HepG2 (cell line): Measurements from ENCODE around the gene CA10. TPM values are rescaled to one million over a fixed set of nuclear protein-coding genes. Genes with fewer than 3 reads are reported as not detected.

Source experiments
- ATAC-seq: fragments of 200-7000 bp; cut with Tn5 transposase; 3 replicates; pipeline ENCODE4 v1.9.1; 2020; ENCODE audit warnings: mild to moderate bottlenecking, moderate library complexity
- BruUV-seq: library from RNA; stranded (reverse); fragments of 400-500 nt; replicated peaks from 2 replicates; lab custom pipeline; 2021; lab: Mats Ljungman, UMichigan
- CTCF ChIA-PET: fragments of 300-600 bp; formaldehyde crosslinking; extraction: SDS; loops from one replicate; lab custom pipeline; 2021; ENCODE audit warnings: low total read pairs, inconsistent platforms, low intra/inter-chr PET ratio; lab: Yijun Ruan, JAX
- POLR2A ChIA-PET: fragments of 350-600 bp; sonication (Branson Sonifier 250); formaldehyde crosslinking; loops from one replicate; lab custom pipeline; 2020; ENCODE audit warnings: antibody characterized with exemption, inconsistent platforms; lab: Yijun Ruan, JAX
- DNase-seq: peaks from one replicate; pipeline ENCODE4 v3.0.0-alpha.2; 2015; ENCODE audit warnings: low spot score
- FAIRE-seq: peaks from 3 replicates; lab custom pipeline; 2011; peaks lifted over from hg19 to GRCh38; lab: Jason Lieb, UNC
- H2AFZ ChIP-seq: one replicate; pipeline ENCODE4 v1.6.1; 2011; ENCODE audit warnings: low read length, inconsistent platforms
- H3K27ac ChIP-seq: fragments of 300-600 bp; 3 replicates; pipeline ENCODE4 v1.8.0; 2011; ENCODE audit warnings: mixed run types, mild to moderate bottlenecking, mixed read lengths, low read length, inconsistent platforms; ENCODE audit not compliant: insufficient read depth; ENCODE audit errors: extremely low read length
- H3K27me3 ChIP-seq, 2 experiments: fragments of 200-600 bp in 1 of 2; 2 replicates in 1 of 2; 3 replicates in 1 of 2; pipeline versions ENCODE4 v1.6.0 to v1.8.0; 2011; ENCODE audit warnings: low read length in 2 of 2, mild to moderate bottlenecking in 2 of 2, moderate library complexity in 2 of 2, inconsistent platforms in 1 of 2; ENCODE audit not compliant: insufficient read depth in 2 of 2, control insufficient read depth in 1 of 2
- H3K36me3 ChIP-seq, 2 experiments: fragments of 200-600 bp in 1 of 2; replicated peaks in 1 of 2; 2 replicates in 1 of 2; 3 replicates in 1 of 2; pipeline versions ENCODE4 v1.5.1 to v1.8.0; 2011; ENCODE audit warnings: low read length in 2 of 2, inconsistent platforms in 1 of 2; ENCODE audit not compliant: insufficient read depth in 2 of 2, control insufficient read depth in 1 of 2
- H3K4me1 ChIP-seq: 2 replicates; pipeline ENCODE4 v1.5.1; 2012; ENCODE audit warnings: low read length, inconsistent platforms; ENCODE audit not compliant: insufficient read depth
- H3K4me2 ChIP-seq: 2 replicates; pipeline ENCODE4 v1.6.0; 2011; ENCODE audit warnings: low read depth, low read length, inconsistent platforms
- H3K4me3 ChIP-seq, 3 experiments: fragments of 200-600 bp in 1 of 3; sonication (generic), shearing (Covaris generic) in 1 of 3; replicated peaks in 1 of 3; 2 replicates each; pipeline ENCODE4 v1.5.1; 2011 to 2016; ENCODE audit warnings: low read length in 3 of 3, inconsistent platforms in 2 of 3, low read depth in 2 of 3, mild to moderate bottlenecking in 2 of 3, control low read depth in 1 of 3, mixed read lengths in 1 of 3; ENCODE audit not compliant: insufficient read depth in 1 of 3
- H3K79me2 ChIP-seq: one replicate; pipeline ENCODE4 v1.6.1; 2011; ENCODE audit warnings: low read length, inconsistent platforms; ENCODE audit not compliant: insufficient read depth
- H3K9ac ChIP-seq: 2 replicates; pipeline ENCODE4 v1.6.0; 2011; ENCODE audit warnings: mild to moderate bottlenecking, low read depth, low read length, inconsistent platforms; ENCODE audit not compliant: insufficient read depth
- H3K9me3 ChIP-seq: 2 replicates; pipeline ENCODE4 v1.5.1; 2012; ENCODE audit warnings: mild to moderate bottlenecking, low read length
- H4K20me1 ChIP-seq: 2 replicates; pipeline ENCODE4 v1.6.0; 2011; ENCODE audit warnings: inconsistent platforms, mild to moderate bottlenecking, low read length, moderate library complexity; ENCODE audit not compliant: insufficient read depth
- FOXO1 ChIP-seq: sonication (generic); formaldehyde crosslinking; IDR thresholded peaks from 2 replicates; pipeline ENCODE4 v1.4.0; 2020; ENCODE audit warnings: missing genetic modification reagents
- NCOA5 ChIP-seq: sonication (generic); formaldehyde crosslinking; IDR thresholded peaks from 2 replicates; pipeline ENCODE4 v1.4.0; 2020; ENCODE audit warnings: missing genetic modification reagents
- RXRA ChIP-seq: sonication (generic); formaldehyde crosslinking; IDR thresholded peaks from 2 replicates; pipeline ENCODE4 v1.5.1; 2020; ENCODE audit warnings: missing genetic modification reagents
- ZSCAN9 ChIP-seq: IDR thresholded peaks from 2 replicates; pipeline ENCODE4 v1.6.1; 2016; ENCODE audit warnings: borderline replicate concordance
- in situ Hi-C: cut with HindIII; loops from 2 replicates; pipeline ENCODE4 v1.10.0; 2017; ENCODE audit warnings: low pct_unique_long_range_greater_than_20kb; ENCODE audit not compliant: extremely low pct_ligation_motif_present
- intact Hi-C: fragments of 100-400 bp; cut with micrococcal nuclease; formaldehyde crosslinking; loops from one replicate; pipeline ENCODE4 v1.10.0; 2022; ENCODE audit not compliant: unreplicated experiment
- polyA plus RNA-seq, 8 experiments: library from polyadenylated mRNA; depleted of rRNA in 3 of 8; stranded (reverse) in 7 of 8; unstranded in 1 of 8; fragments of >200 nt; fragmentation: Illumina TruSeq in 4 of 8; extraction: Trizol in 4 of 8; gene quantifications; 2 replicates each; pipeline versions ENCODE4 v1.2.1 to v1.2.3, GENCODE V29; 2011 to 2016; ENCODE audit warnings: low read depth in 4 of 8, missing spikeins in 1 of 8, mixed read lengths in 1 of 8; ENCODE audit not compliant: insufficient read depth in 1 of 8
- total RNA-seq, 5 experiments: library from RNA; depleted of rRNA; stranded (reverse); fragments of >200 nt; fragmentation: Illumina TruSeq; extraction: Trizol; gene quantifications; 2 replicates each; pipeline ENCODE4 v1.2.3, GENCODE V29; 2016; ENCODE audit warnings: low read depth in 1 of 5
- TF ChIP-seq, protein P1 (sequence below): sonication (generic); formaldehyde crosslinking; IDR thresholded peaks from 2 replicates; pipeline ENCODE4 v1.5.1; 2020; ENCODE audit warnings: missing genetic modification reagents, mild to moderate bottlenecking, borderline replicate concordance
- TF ChIP-seq, protein P2 (sequence below), 2 experiments: IDR thresholded peaks; 2 replicates each; pipeline ENCODE4 v1.6.1; 2011 to 2012; ENCODE audit warnings: low read length in 2 of 2, borderline replicate concordance in 1 of 2, low read depth in 1 of 2, mild to moderate bottlenecking in 1 of 2, moderate library complexity in 1 of 2

The CA10 gene
- total and polyA plus RNA-seq, 2 of the 13 experiments (the other 11 are each of a cell fraction or from before 2014, with no cell fraction given), result not detected

DNA sequence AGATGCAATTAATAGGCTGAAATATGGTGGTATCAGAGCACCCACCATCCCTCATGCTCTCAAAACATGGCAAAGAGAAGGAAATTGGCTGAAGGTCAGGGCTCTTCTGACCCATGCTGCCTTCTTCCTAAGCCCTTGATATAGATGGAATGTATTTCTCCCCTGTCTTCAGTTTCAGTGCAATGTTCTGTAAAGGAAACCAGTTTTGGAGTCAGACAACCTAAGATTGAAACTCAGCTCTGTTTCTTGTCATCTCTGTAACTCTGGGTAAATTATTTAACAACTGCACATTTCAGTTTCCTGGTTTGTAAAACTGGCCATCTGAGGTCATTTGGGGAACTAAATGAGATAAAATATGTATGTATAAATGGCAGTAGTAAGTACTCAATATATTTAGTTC is 243.9 kb downstream of the CA10 start:
- ChIA-PET POLR2A (no interaction called here), CTCF (no interaction called here)
- no peak overlapping the region for H3K9ac ChIP-seq
- H4K20me1 ChIP-seq, result no peaks in the 10 kb centered on the region
- no peak overlapping the region for H3K4me2 ChIP-seq
- no peaks in the 10 kb centered on the region for H3K9me3 ChIP-seq
- no peak for ATAC-seq
- no TSS peak for BruUV-seq
- H3K27ac ChIP-seq, result no peak overlapping the region
- TF ChIP-seq NCOA5 (no peak), RXRA (CRISPR knock-in tag) (no peak), FOXO1 (CRISPR knock-in tag) (no peak), ZSCAN9 (CRISPR knock-in tag) (no peak)
- TF ChIP-seq, protein P1, sequence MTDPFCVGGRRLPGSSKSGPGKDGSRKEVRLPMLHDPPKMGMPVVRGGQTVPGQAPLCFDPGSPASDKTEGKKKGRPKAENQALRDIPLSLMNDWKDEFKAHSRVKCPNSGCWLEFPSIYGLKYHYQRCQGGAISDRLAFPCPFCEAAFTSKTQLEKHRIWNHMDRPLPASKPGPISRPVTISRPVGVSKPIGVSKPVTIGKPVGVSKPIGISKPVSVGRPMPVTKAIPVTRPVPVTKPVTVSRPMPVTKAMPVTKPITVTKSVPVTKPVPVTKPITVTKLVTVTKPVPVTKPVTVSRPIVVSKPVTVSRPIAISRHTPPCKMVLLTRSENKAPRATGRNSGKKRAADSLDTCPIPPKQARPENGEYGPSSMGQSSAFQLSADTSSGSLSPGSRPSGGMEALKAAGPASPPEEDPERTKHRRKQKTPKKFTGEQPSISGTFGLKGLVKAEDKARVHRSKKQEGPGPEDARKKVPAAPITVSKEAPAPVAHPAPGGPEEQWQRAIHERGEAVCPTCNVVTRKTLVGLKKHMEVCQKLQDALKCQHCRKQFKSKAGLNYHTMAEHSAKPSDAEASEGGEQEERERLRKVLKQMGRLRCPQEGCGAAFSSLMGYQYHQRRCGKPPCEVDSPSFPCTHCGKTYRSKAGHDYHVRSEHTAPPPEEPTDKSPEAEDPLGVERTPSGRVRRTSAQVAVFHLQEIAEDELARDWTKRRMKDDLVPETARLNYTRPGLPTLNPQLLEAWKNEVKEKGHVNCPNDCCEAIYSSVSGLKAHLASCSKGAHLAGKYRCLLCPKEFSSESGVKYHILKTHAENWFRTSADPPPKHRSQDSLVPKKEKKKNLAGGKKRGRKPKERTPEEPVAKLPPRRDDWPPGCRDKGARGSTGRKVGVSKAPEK (CRISPR knock-in tag), result no peak
- TF ChIP-seq, protein P2, sequence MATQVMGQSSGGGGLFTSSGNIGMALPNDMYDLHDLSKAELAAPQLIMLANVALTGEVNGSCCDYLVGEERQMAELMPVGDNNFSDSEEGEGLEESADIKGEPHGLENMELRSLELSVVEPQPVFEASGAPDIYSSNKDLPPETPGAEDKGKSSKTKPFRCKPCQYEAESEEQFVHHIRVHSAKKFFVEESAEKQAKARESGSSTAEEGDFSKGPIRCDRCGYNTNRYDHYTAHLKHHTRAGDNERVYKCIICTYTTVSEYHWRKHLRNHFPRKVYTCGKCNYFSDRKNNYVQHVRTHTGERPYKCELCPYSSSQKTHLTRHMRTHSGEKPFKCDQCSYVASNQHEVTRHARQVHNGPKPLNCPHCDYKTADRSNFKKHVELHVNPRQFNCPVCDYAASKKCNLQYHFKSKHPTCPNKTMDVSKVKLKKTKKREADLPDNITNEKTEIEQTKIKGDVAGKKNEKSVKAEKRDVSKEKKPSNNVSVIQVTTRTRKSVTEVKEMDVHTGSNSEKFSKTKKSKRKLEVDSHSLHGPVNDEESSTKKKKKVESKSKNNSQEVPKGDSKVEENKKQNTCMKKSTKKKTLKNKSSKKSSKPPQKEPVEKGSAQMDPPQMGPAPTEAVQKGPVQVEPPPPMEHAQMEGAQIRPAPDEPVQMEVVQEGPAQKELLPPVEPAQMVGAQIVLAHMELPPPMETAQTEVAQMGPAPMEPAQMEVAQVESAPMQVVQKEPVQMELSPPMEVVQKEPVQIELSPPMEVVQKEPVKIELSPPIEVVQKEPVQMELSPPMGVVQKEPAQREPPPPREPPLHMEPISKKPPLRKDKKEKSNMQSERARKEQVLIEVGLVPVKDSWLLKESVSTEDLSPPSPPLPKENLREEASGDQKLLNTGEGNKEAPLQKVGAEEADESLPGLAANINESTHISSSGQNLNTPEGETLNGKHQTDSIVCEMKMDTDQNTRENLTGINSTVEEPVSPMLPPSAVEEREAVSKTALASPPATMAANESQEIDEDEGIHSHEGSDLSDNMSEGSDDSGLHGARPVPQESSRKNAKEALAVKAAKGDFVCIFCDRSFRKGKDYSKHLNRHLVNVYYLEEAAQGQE (IDR thresholded peaks at IDR 0.05; ENCODE audit: borderline replicate concordance in 1 of 2, low read depth in 1 of 2, low read length in 2 of 2), result no peak
- TF ChIP-seq, all 625 proteins: peak for 0
- no peaks in the 10 kb centered on the region for H3K79me2 ChIP-seq
- DNase-seq, result no peak
- no peaks in the 10 kb centered on the region for H3K27me3 ChIP-seq
- intact Hi-C loops (no loop called here), in situ Hi-C loops (no loop called here)
- H3K36me3 ChIP-seq, result no peaks in the 10 kb centered on the region
- FAIRE-seq, result no peak
- no peaks in the 10 kb centered on the region for H3K4me1 ChIP-seq
- H3K4me3 ChIP-seq, result no peak overlapping the region
- H2AFZ ChIP-seq, result no peak overlapping the region
